OCI-LY7 (cell line): Measurements from ENCODE around the gene WTIP. TPM values are rescaled to one million over a fixed set of nuclear protein-coding genes. Genes with fewer than 3 reads are reported as not detected.
"Not testable (repeated sequence)": the region's sequence is repeated elsewhere in the genome, so short reads cannot be mapped to it uniquely, and the experiment has no call there.

Experiments used
- BruUV-seq: library from RNA; stranded (reverse); fragments of 400-500 nt; replicated peaks from 2 replicates; lab custom pipeline; 2021; lab: Mats Ljungman, UMichigan
- CTCF ChIA-PET: fragments of 300-600 bp; sonication (Branson Sonifier 250); formaldehyde crosslinking; loops from one replicate; lab custom pipeline; 2022; ENCODE audit warnings: antibody characterized with exemption; ENCODE audit not compliant: unreplicated experiment; lab: Charles Lee
- POLR2A ChIA-PET: fragments of 300-600 bp; sonication (Branson Sonifier 250); formaldehyde crosslinking; loops from one replicate; lab custom pipeline; 2022; ENCODE audit warnings: antibody characterized with exemption; lab: Charles Lee
- DNase-seq: peaks from one replicate; pipeline ENCODE4 v3.0.0-alpha.2; 2015; ENCODE audit warnings: low spot score
- H2AFZ ChIP-seq: fragments of 200-600 bp; sonication (generic), shearing (Covaris generic); 2 replicates; pipeline ENCODE4 v1.6.1; 2014; ENCODE audit warnings: mild to moderate bottlenecking, antibody characterized with exemption, low read length, moderate library complexity
- H3K27ac ChIP-seq: fragments of 200-600 bp; sonication (generic); 2 replicates; pipeline ENCODE4 v1.5.1; 2014; ENCODE audit warnings: mixed run types, low read depth, mild to moderate bottlenecking, moderate library complexity, low read length, inconsistent platforms; ENCODE audit not compliant: poor library complexity, severe bottlenecking
- H3K36me3 ChIP-seq: fragments of 200-600 bp; sonication (generic); 2 replicates; pipeline ENCODE4 v1.6.1; 2014; ENCODE audit warnings: mild to moderate bottlenecking, antibody characterized with exemption, low read length, moderate library complexity, mixed read lengths; ENCODE audit not compliant: insufficient read depth
- H3K4me1 ChIP-seq: fragments of 200-600 bp; sonication (generic); 2 replicates; pipeline ENCODE4 v1.5.1; 2014; ENCODE audit warnings: mild to moderate bottlenecking, low read length; ENCODE audit not compliant: insufficient read depth, poor library complexity, severe bottlenecking
- H3K4me2 ChIP-seq: fragments of 200-600 bp; sonication (generic); 2 replicates; pipeline ENCODE4 v1.6.1; 2014; ENCODE audit warnings: mild to moderate bottlenecking, low read length
- H3K4me3 ChIP-seq: fragments of 200-600 bp; sonication (generic); 2 replicates; pipeline ENCODE4 v1.5.1; 2014; ENCODE audit warnings: mild to moderate bottlenecking, low read depth, low read length; ENCODE audit not compliant: poor library complexity, severe bottlenecking
- H3K79me2 ChIP-seq: fragments of 200-600 bp; sonication (generic); 2 replicates; pipeline ENCODE4 v1.6.1; 2016; ENCODE audit warnings: low read depth, mild to moderate bottlenecking, low read length, moderate library complexity, mixed read lengths; ENCODE audit not compliant: insufficient read depth
- H3K9me2 ChIP-seq: fragments of 200-600 bp; sonication (generic); 2 replicates; pipeline ENCODE4 v1.6.1; 2016; ENCODE audit warnings: mild to moderate bottlenecking, low read length, mixed read lengths; ENCODE audit not compliant: insufficient read depth
- H3K9me3 ChIP-seq: fragments of 200-600 bp; sonication (generic); 2 replicates; pipeline ENCODE4 v1.6.1; 2014; ENCODE audit warnings: mild to moderate bottlenecking, mixed run types, low read length, mixed read lengths
- H4K20me1 ChIP-seq: fragments of 200-600 bp; sonication (generic); 2 replicates; pipeline ENCODE4 v1.6.1; 2014; ENCODE audit warnings: mild to moderate bottlenecking, antibody characterized with exemption, low read length, moderate library complexity, mixed read lengths; ENCODE audit not compliant: insufficient read depth
- CTCF ChIP-seq: fragments of 200-600 bp; sonication (generic); conservative IDR thresholded peaks from 2 replicates; pipeline ENCODE4 v1.5.1; 2014; ENCODE audit warnings: mild to moderate bottlenecking, antibody characterized with exemption, low read length, moderate library complexity, mixed read lengths
- EZH2phosphoT487 ChIP-seq: fragments of 200-600 bp; sonication (generic); IDR thresholded peaks from 2 replicates; pipeline ENCODE4 v1.6.1; 2018; ENCODE audit warnings: low read depth, borderline replicate concordance, mild to moderate bottlenecking, mixed run types, antibody characterized with exemption, low read length, moderate library complexity, mixed read lengths
- intact Hi-C: fragments of 100-400 bp; cut with micrococcal nuclease; formaldehyde crosslinking; loops from one replicate; pipeline ENCODE4 v1.10.0; 2022; ENCODE audit not compliant: unreplicated experiment
- total RNA-seq, 2 experiments: library from RNA; depleted of rRNA in 1 of 2; stranded (reverse); fragments of >200 nt in 1 of 2; shearing (Covaris generic) in 1 of 2; gene quantifications; 2 replicates each; pipeline ENCODE4 v1.2.3, GENCODE V29; 2014 to 2022

WTIP gene
- total RNA-seq, 2 experiments from 2014 or later = 1.4 to 1.5 TPM

GRCh38 chr19:34454685-34455084, 26.9 kb upstream of the WTIP start:
- H3K27ac ChIP-seq = no peak overlapping the region
- H3K9me3 ChIP-seq = no peaks in the 10 kb centered on the region
- peaks cover 96% of the 10 kb centered on the region for H3K36me3 ChIP-seq
- intact Hi-C loops = no loop called here
- H3K4me1 ChIP-seq = no peaks in the 10 kb centered on the region
- H3K4me3 ChIP-seq = no peak overlapping the region
- BruUV-seq = TSS peak; percentile 15
- H4K20me1 ChIP-seq = no peaks in the 10 kb centered on the region; the same call in 1 of the 2 replicates
- ChIA-PET CTCF (no interaction called here), POLR2A (interaction anchor here (1.2 kb wide), 1 partner anchor 22 kb away, joined by 3 read pairs; no protein-coding TSS in a partner anchor)
- H3K4me2 ChIP-seq = no peak overlapping the region
- peaks cover 19% of the 10 kb centered on the region; the same call in 1 of the 2 replicates for H3K79me2 ChIP-seq
- no peak overlapping the region for H2AFZ ChIP-seq
- no peaks in the 10 kb centered on the region for H3K9me2 ChIP-seq
- TF ChIP-seq CTCF (no peak), EZH2phosphoT487 (no peak)
- DNase-seq = no peak

- intact Hi-C loops, H2AFZ ChIP-seq, H3K27ac ChIP-seq, H3K9me2 ChIP-seq, BruUV-seq, H3K4me3 ChIP-seq, H3K4me2 ChIP-seq, H3K9me3 ChIP-seq, DNase-seq, H3K4me1 ChIP-seq, H4K20me1 ChIP-seq: not testable (repeated sequence)
- Histone ChIP-seq H3K79me2 (peaks cover 20% of the 10 kb centered on the region; the same call in 1 of the 2 replicates), H3K36me3 (peaks cover 96% of the 10 kb centered on the region)
- ChIA-PET POLR2A (interaction anchor here (0.7 kb wide), 1 partner anchor 12 kb away, joined by 4 read pairs; no protein-coding TSS in a partner anchor), CTCF (interaction anchor here (1.0 kb wide), 1 partner anchor 70 kb away, joined by 4 read pairs; no protein-coding TSS in a partner anchor)
These were observed 25.6 kb upstream of the WTIP start for GRCh38 chr19:34455783-34456480.

GRCh38 chr19:34457446-34457845, 24.1 kb upstream of the WTIP start:
- no peak for DNase-seq
- no TSS peak for BruUV-seq
- Histone ChIP-seq H3K4me2 (no peak overlapping the region), H3K9me2 (no peaks in the 10 kb centered on the region), H3K79me2 (peaks cover 24% of the 10 kb centered on the region; the same call in 1 of the 2 replicates), H3K36me3 (peaks cover 97% of the 10 kb centered on the region), H4K20me1 (peaks cover 9% of the 10 kb centered on the region), H3K4me3 (no peak overlapping the region), H3K4me1 (no peaks in the 10 kb centered on the region), H3K9me3 (no peaks in the 10 kb centered on the region), H2AFZ (no peak overlapping the region), H3K27ac (no peak overlapping the region)
- ChIA-PET POLR2A (no interaction called here), CTCF (no interaction called here)
- TF ChIP-seq CTCF (no peak), EZH2phosphoT487 (no peak)
- intact Hi-C loops = no loop called here
